T-helper 9 cell (primary cell): ENCODE data around the gene ALPP.
"Not testable (repeated sequence)": the region's sequence is repeated elsewhere in the genome, so short reads cannot be mapped to it uniquely, and the experiment has no call there.

Experiments
- DNase-seq: peaks from one replicate; pipeline ENCODE4 v3.0.0-alpha.2; 2020
- total RNA-seq, 2 donors: gene quantifications; one replicate each; lab custom pipeline; 2026; lab: John Stamatoyannopoulos, UW

ALPP gene
- 0 reads per million in 2 donors for total RNA-seq

DNA sequence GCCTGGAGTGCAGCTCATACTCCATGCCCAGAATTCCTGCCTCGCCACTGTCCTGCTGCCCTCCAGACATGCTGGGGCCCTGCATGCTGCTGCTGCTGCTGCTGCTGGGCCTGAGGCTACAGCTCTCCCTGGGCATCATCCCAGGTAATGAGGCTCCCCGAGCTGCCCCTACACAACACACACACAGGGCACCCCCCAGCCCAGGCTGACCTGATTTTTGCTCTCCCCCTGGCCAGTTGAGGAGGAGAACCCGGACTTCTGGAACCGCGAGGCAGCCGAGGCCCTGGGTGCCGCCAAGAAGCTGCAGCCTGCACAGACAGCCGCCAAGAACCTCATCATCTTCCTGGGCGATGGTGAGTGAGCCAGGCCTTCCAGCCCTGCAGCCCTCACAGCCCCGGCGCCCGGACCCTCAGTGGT is at the start of gene ALPP:
Gene ALPP (plus strand): TSS at position 17 of the 417 bp plus-strand sequence. CDS start 52 bp downstream, at position 69.
- not testable (repeated sequence) for DNase-seq

DNA sequence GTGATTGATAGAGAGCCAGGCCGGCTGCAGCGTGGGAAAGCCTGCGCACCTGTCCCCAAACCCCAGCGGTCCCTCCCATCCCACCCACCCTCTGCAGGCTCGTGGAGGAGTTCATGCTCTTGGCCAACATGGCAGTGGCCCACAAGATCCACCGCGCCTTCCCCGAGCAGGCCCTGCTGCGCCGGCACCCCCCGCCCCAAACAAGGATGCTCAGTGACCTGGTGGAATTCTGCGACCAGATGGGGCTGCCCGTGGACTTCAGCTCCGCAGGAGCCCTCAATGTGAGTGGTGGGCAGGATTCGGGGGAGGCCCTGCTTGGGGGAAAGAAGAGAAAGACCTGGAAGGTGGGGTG is 48.9 kb upstream of the ALPP start:
- no peak for DNase-seq

DNA sequence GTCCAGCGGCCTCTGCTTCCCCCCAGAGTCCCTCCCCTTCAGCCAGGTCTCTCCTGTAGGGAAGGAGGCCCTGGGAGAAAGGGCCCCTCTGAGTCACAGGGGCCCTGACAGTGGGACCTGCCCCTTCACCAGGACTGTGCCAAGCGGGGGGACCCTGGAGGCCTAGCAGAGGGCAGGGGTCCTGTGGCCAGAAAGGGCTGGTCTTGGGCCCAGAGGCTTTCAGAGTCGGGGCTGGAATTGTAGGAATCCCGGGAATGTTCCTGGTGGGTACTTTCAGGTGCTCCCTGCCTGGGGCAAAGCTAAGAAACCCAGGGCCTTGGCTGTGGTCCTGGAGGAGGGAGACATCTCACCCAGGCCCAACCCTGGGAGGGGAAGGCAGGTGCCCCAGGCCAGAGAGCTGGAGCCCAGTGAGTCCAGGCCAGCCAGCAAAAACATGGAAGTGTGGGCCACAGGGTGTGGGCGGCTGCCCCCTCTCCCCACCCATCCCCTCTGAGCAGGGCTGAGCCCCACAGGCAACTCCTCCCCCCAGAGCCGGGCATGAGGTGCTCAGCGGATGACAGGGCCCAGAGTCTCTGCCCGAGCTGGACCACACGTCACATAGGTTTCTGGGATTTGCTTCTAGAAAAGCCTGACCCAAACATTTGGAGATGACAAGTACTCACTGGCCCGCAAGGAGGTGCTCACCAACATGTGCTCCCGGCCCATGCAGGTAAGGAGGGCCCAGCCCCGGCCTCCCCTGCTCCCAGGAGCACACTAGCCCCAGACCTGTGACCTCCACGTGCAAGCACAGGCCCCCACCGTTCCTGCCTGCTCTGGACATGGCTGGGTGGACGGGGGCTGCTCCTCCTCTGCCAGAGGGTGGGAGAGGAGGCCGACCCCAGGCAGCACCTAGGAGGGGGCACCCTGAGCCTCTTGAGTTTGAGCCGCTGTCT is 48.2 kb upstream of the ALPP start:
- no peak for DNase-seq

DNA sequence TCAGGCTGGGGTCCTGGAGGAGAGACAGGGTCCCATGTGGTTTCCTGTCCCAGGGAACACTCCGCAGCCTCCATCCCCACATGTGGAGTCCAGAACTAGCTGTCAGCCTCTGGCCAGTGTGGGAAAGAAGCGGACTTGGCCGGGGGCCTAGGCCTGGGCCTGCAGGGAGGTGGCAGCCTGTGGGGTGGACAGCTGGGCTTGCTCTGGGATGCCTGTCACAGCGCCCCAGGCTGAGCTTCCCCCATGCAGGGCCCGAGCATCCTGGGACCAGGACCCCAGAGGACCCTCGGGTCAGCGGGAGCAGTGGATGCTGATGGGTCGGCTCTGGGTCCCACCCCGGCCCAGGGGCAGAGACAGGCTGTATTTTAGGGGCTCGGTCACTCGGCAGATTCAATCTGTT is 47.5 kb upstream of the ALPP start:
- DNase-seq = not testable (repeated sequence)

DNA sequence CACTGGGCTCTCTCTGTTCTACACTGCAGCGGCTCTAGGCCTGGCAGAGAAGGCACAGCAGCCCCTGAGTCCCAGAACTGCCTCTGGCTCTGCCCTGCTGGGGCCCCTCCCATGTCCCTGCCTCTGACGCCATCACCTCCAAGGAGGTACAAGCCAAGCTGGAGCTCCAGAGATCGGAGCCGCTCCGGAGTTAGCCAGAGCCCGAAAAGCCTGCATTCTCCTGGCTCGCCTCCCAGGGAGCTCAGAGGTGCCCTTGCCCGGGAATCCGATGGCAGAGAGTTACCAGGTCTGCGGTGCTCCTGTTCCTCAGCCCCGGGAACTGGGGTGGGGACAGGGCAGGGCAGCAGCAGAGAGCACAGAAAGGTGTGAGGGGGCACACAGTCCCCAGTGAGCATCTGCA is 46.9 kb upstream of the ALPP start:
- DNase-seq = not testable (repeated sequence)

DNA sequence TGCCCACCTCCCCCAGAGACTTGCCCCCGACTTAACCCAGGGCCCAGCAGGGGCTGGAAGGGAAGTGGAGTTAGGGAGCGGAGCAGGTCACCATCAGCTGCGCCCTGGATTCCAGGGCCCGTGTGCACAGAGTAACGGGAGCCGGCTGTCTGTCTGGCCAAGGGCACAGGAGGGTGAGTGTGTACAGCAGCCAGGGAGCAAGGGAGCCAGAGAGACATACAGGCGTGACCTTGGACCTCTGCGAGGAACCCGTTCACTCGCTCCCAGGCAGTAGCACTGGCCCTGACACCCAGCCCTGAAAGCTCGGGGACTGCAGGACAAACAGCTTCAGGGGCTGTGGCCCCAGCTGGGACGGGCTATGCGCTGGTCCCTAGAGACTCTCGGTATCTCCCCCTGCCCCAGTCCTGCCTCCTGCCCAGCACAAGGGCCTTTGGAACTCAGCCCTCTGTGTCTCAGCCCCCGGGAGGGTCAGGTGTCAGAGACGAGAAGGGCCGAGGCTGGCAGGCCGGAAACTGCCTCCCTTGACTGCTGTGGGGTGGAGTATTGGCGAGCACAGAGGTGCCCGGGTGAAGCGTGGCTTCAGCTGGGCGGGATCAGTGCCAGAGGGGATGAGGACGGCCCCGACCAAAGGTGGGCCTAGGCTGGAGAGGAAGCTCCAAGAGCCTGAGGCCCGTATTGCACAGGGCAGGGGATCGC is 46.2 kb upstream of the ALPP start:
- DNase-seq = not testable (repeated sequence)

DNA sequence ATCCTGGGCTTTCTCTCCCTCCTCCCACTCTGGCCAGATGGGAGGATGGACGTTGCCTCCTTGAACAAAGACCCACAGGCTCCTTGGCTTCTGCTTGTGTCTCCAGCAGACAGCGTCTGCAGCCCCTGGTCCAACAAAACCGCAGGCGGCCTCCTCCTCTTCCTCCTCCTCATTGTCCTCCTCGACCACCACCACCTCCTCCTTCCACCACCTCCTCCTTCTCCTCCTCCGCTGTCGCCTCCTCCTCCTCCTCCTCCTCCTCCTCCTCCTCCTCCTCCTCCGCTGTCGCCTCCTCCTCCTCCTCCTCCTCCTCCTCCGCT is 45.7 kb upstream of the ALPP start:
- no peak for DNase-seq

DNA sequence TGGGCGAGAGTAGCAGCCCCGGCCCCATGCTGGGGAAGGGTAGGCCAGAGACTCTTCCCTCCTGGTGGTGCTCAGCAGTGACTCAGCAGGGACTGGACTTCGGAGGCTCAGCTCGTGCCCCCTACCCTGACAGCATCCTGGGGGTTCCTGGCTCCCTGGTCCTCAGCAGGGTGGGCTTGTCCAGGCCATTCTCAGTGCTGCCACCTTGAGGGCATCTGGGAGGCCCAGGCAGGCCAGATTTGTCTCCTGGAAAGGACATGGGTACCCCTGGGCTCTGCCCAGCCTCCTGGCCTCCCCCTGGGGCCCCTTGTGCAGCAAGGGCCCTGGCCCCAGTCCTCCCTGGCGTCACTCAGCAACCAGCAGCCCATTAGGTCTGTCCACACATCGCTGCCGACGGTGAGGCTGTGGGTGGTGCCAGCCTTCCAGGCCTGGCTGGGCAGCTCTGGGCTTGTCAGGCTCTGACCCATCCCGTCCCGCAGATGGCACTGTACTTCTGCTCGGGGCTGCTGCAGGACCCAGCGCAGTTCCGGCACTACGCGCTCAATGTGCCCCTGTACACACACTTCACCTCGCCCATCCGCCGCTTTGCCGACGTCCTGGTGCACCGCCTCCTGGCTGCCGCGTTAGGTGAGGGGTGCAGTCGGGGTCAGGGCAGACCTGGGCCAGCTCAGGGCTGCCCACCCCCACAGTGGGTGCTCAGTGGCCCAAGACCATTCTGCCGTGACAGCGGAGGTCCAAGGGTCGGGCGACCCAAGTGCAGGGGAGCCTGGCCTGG is 45.0 kb upstream of the ALPP start:
- no peak for DNase-seq

DNA sequence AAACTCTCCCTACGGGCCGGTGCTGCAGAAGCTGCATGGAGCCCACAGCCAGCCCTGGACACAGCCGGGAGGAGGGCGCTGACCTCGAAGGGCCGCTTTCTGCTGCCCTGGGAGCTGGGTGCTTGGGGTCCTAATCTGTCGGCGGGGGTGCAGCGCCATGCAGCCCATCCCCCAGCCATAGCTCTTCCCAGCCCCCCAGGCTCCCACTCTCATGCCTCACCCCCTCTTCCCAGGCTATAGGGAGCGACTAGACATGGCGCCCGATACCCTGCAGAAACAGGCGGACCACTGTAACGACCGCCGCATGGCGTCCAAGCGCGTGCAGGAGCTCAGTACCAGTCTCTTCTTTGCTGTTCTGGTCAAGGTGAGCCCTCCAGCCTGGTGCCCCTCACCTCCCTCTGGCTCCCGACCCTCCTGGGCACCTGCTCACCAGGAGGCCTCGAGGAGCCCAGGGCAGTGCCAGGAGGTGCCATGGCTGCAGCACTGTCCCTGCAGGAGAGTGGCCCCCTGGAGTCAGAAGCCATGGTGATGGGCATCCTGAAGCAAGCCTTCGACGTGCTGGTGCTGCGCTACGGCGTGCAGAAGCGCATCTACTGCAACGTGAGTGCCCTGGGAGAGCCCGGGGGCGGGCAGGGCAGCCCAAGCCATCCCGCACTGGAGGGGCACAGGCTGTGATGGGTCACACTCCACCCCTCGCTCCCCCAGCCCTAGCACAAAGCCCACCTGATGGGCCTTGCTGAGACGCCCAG is 44.2 kb upstream of the ALPP start:
- DNase-seq = not testable (repeated sequence)

DNA sequence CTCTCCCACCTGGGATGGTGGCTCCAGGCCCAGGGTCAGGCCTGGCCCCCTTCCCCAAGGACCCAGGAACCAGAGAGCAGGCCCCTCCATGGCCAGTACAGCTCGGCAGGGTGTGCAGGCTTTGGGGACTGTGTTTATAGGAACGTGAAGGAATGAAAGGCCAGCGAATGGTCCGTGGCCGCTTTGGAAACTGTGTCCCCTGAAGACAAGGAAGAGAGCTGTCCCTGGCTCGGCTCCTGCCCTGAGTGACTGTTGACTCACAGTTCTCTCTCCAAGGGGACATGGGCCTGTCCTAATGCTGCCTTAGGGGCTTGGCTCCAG is 43.7 kb upstream of the ALPP start:
- DNase-seq = not testable (repeated sequence)

DNA sequence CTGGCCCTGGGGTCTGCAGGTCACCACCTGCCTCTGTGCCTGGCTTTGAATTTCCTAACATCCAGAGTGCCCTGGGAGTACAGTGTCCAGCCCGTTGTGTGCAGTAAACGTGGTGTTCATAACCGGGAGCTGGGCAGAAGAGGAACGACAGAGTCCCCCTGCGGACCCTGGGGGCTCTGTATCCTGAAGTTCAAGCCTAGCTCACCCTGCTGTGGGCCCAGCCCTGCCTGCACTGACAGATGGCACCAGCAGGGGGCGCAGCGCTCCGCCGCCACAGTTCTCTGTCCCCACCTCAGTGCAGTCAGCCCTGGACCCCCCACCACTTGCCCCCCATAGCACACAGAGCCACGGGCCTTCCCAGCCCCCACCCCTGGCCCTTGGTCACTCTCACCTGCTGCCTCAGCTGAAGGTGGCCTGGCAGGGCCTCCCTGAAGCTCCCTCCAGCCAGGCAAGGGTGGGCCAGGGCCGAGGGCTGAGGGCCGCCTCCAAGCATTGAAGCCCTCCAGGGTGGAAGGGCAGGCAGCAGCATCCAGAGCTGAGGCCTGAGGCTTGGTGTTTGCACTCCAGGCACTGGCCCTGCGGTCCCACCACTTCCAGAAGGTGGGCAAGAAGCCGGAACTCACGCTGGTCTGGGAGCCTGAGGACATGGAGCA is 43.2 kb upstream of the ALPP start:
- not testable (repeated sequence) for DNase-seq

DNA sequence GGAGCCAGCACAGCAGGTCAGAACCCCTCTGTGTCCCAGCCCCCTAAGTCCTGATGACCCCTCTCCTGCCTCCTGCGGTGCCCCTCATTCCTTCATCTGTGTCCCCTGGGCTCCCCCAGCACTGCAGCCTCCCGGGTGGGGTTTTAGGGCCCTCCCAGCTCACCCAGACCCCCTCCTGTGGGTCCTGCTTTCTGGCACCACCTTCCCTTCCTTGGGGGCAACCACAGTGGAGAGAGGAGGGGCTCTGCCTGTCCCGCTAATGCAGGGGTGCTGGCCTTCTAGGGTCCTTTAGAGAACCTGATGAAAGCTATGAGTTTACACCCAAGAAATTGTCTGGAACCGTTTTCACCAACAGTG is 42.7 kb upstream of the ALPP start:
- DNase-seq = no peak

DNA sequence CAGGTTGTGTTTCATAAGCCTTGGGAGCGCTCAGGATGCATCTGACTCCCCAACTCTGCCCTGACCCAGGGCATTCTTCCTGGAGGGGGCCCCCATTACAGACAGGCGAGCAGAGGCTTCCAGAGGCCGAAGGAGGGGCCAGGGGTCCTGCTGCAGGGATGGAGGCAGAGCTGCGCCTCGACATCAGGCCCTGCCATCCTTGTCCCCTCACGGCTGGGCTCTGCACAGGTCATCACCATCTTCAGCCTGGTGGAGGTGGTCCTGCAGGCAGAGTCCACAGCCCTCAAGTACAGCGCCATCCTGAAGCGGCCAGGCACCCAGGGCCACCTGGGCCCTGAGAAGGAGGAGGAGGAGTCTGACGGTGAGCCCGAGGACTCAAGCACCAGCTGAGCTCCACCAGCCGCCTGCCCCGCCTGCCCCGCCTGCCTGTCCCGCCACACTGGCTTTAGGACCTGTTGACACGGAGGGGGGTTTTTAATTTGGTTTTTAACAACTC is 42.3 kb upstream of the ALPP start:
- DNase-seq = no peak

DNA sequence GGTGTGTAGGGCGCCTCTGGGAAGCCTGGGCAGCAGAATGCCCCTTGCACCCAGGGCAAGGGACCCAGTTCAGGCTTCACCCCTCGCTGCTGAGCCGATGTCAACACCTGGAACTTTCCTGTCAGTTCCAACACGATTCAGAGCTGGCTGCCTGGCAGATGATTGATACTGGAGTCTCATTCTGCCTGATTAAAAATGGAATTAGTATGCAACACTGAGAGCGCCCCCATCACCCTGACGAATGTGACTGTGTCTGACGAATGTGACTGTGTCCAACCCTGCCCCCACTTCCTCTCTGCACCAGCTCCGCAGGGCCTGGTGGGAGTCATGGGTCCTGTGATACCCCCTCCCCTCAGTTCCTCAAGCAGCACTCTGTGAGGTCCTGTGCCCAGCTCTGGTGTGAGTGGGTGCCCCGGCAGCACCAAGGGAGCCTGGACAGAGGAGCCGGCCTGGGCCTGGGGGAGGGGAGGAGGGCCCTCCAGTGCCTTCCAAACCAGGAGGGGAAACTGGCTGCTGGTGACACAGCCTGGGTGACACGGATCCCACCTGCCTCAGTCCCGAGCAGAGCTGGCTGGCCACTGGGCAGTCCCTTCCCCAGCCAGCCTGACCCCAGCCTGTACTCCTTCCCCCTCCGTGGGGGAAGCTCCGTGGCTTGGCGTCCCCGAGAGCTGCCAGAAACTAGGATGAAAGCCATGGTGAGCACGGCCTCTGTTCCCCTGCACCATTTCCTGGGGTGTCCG is 41.4 kb upstream of the ALPP start:
- DNase-seq = no peak

DNA sequence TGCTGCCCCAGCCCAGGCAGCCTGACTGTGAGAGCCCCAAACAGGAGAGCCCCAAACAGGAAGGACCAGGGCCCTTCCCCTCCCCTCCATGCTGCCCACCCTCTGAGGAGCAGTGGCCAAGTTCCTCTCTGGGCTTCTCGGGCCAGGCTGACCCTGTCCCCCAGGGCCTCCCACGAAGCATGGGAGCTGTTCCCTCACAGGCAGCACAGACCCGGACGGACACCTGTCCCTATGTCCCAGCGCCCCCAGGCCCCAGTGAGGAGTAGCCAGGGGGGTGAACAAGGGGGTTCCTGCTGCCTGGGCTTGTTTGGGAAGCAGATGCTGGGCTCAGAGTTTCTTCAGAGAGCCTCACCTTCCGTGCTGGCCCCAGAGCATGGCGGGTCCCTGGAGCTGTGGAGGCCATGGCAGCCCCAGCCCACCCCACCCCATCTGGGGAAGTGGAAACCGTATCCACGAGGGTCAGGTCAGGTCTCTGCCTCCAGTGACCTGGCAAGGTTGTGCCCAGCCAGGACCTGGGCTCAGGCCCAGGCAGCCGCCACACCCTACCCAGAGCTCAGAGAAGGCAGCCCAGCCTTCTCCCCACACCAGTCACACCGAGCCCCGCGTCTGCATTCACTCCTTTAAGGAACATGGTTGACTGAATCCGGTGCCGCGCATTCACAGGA is 40.3 kb upstream of the ALPP start:
- not testable (repeated sequence) for DNase-seq

DNA sequence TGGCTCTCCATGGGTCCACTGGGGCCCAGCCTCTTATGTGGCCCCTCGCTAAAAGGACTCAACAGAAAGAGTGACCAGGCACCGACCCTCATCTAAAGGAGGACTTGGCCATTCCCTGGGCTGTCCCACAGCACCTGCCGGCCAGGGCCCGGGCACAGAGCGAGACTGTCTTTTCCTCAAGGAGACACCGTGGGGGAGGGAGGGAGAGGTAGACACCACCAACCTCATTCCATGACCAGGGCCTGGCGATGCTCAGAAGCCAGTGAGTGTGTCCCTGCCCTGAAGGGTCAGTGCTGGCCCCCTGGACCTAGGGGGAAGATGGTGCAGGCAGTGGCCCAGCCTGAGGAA is 39.8 kb upstream of the ALPP start:
- DNase-seq = no peak

DNA sequence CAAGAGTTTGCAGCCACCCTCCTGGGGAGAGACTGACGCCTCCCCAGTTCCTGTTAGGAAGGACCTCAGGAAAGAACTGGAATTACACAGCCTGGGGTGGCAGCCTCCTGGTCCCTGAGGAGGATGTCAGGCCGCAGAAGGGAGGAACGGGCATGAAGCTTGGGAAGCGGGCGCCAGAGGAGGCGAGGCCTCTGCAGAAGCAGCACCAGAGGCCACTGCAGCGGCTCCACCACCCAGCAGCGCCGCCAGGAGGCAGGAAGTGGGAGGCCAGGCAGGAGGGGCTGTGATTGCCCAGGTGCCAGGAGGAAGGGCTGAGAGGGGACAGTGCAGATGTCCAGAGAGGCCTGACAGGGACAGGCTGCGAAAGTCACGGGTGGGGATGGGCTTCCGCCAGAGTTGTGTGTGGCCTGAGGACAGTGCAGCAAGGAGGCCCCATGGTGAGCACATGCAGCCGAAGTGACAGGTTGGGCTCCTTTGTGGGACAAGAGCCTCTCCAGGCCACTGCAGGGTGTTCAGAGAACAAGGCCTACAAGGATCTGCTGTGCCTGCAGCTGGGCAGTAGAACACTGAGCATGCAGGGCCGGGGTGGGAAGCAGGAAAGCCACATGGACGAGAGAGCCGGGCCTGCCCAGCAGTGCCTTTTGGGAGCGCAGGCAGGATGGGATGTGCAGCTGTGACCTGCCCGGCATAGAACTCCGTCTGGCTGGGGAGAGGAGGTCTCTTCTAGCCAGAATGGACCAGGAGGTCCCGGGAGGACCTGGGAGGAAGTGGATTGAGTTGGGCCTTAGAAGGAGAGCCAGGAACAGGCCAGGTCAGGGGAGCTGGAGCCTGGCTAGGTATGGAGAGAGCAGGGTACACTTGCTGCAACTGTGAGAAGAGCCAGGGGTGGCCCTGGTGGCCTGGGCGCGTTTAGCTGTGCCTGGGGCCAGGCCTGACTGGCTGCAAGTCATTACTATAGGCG is 39.1 kb upstream of the ALPP start:
- no peak for DNase-seq

DNA sequence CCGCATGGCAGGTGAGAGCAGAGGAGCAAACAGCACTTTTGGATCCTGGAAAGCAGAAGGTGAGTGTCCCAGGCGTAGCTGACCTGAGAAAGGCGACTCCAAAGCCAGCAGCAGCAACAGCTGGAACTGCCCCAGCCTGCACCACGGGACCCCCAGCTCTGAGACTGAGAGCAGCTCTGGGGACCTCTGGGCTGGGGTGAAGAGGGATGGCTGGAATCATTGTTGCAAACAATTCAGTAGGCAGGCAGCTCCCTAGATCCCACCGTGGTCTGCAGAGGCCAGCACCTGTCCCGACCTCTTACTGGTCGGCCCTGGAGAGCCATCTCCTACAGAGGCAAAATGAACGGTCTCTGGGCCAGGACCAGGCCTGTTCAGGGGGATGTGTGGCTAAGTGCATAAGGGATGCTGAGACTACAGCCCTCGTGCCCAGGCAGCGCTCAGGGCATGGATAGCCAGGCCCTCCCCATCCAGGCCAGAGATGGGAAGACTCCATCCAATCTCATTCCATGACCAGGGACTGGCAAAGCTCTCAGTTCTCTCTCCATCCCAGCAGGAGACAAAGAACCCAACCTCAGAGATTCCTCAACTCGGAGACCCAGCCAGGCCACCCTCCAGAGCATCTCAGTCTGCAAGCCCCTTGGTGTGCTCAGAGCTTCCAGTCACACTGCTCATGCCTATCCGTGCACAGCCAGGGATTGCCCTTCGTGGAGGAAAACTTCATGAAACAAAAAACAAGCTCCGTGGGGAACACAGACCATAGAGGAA is 38.2 kb upstream of the ALPP start:
- DNase-seq = no peak
